ENCODE results near the gene ST8SIA1.

DNA sequence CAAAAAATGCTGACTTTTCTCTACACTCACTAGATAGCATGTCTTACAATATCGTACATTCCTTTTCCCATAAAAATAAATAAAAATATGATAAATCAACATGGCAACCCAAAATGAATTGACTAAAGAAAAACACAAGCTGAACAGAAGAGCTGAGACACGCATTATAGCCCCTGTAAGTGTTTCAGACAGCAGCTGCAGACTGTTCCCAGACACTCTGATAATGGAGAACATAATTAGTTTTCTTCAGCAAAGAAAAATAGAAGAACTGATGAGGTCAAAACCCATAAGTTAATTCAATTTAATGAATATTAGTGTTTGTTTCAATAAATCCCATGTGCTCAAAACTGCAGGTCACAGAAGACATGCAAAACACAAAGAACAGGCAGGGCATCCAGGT is 23.8 kb downstream of the ST8SIA1 start:
- TF ChIP-seq CTBP1 (IDR thresholded peaks at IDR 0.05; ENCODE audit: borderline replicate concordance) (no peak), ZNF384 (IDR thresholded peaks at IDR 0.05) (no peak), BHLHE40 (IDR thresholded peaks at IDR 0.05; ENCODE audit: borderline replicate concordance) (no peak), FOXA1 (IDR thresholded peaks at IDR 0.05) (no peak), SUZ12 (IDR thresholded peaks at IDR 0.05) (no peak), HDGF (IDR thresholded peaks at IDR 0.05; ENCODE audit: borderline replicate concordance) (no peak), LEF1 (IDR thresholded peaks at IDR 0.05; ENCODE audit: borderline replicate concordance) (no peak), L3MBTL2 (conservative IDR thresholded peaks at IDR 0.05) (no peak), ELF4 (IDR thresholded peaks at IDR 0.05) (no peak), FOXK2 (IDR thresholded peaks at IDR 0.05) (no peak), FOXM1 (IDR thresholded peaks at IDR 0.05; ENCODE audit: borderline replicate concordance) (no peak), TARDBP (IDR thresholded peaks at IDR 0.05) (no peak), NFRKB (IDR thresholded peaks at IDR 0.05) (no peak)
- TF ChIP-seq, protein P1, sequence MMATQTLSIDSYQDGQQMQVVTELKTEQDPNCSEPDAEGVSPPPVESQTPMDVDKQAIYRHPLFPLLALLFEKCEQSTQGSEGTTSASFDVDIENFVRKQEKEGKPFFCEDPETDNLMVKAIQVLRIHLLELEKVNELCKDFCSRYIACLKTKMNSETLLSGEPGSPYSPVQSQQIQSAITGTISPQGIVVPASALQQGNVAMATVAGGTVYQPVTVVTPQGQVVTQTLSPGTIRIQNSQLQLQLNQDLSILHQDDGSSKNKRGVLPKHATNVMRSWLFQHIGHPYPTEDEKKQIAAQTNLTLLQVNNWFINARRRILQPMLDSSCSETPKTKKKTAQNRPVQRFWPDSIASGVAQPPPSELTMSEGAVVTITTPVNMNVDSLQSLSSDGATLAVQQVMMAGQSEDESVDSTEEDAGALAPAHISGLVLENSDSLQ (IDR thresholded peaks at IDR 0.05), result no peak
